Uterus (tissue), 4 donors: ENCODE data around the gene CPZ. TPM values are rescaled to one million over a fixed set of nuclear protein-coding genes. Genes with fewer than 3 reads are reported as not detected.
A peak's percentile ranks its signal among the peaks of the same experiment; 100 is the strongest.

ENCODE experiments used
- DNase-seq, 2 donors: peaks; one replicate each; pipeline ENCODE4 v3.0.0-alpha.2; 2019 to 2020
- H3K27ac ChIP-seq, 2 donors: fragments of 200-600 bp; sonication (generic); 1 replicate in 1 of 2; 2 replicates in 1 of 2; pipeline ENCODE4 v1.5.1; 2016 to 2018
- H3K27me3 ChIP-seq, 2 donors: fragments of 200-600 bp; sonication (generic); one replicate each; pipeline ENCODE4 v1.5.1; 2018 to 2019; ENCODE audit warnings: control low read depth in 1 of 2
- H3K36me3 ChIP-seq, 2 donors: fragments of 200-600 bp; sonication (generic); one replicate each; pipeline ENCODE4 v1.5.1; 2019; ENCODE audit warnings: control low read depth in 1 of 2
- H3K4me1 ChIP-seq, 2 donors: fragments of 200-600 bp; sonication (generic); one replicate each; pipeline ENCODE4 v1.5.1; 2018 to 2019; ENCODE audit warnings: control low read depth in 1 of 2
- H3K4me3 ChIP-seq, 2 donors: fragments of 200-600 bp; sonication (generic); 1 replicate in 1 of 2; 2 replicates in 1 of 2; pipeline ENCODE4 v1.5.1; 2018 to 2019; ENCODE audit warnings: mild to moderate bottlenecking in 1 of 2
- H3K9me3 ChIP-seq, 2 donors: fragments of 200-600 bp; sonication (generic); one replicate each; pipeline ENCODE4 v1.5.1; 2019; ENCODE audit warnings: control low read depth in 1 of 2
- CTCF ChIP-seq, 4 experiments: fragments of 200-600 bp in 2 of 4; fragments of 450-650 bp in 2 of 4; sonication (generic) in 2 of 4; IDR thresholded peaks; one replicate each; pipeline ENCODE4 v1.5.1; 2016 to 2019; ENCODE audit warnings: antibody characterized with exemption in 4 of 4, mild to moderate bottlenecking in 2 of 4, moderate library complexity in 1 of 4
- POLR2A ChIP-seq, 2 donors: fragments of 450-650 bp; IDR thresholded peaks; one replicate each; pipeline ENCODE4 v1.6.1; 2016; ENCODE audit warnings: antibody characterized with exemption in 2 of 2, mild to moderate bottlenecking in 1 of 2, moderate library complexity in 1 of 2
- intact Hi-C: fragments of 100-400 bp; cut with DNase I; formaldehyde crosslinking; loops from one replicate; pipeline ENCODE4 v1.15.1; 2023; ENCODE audit warnings: low total_unique reads
- total RNA-seq, 4 donors: library from RNA; depleted of rRNA in 3 of 4; stranded (reverse); fragments of >200 nt in 3 of 4; gene quantifications; one replicate each; pipeline versions ENCODE4 v1.1.0 to v1.2.4, GENCODE V29; 2014 to 2023
- donor health status: DM: yes; HTN: yes; CAD: no.

CPZ gene
- total RNA-seq, 4 donors from 2014 or later, result 0.29 to 45.8 (median 5.4) TPM

DNA sequence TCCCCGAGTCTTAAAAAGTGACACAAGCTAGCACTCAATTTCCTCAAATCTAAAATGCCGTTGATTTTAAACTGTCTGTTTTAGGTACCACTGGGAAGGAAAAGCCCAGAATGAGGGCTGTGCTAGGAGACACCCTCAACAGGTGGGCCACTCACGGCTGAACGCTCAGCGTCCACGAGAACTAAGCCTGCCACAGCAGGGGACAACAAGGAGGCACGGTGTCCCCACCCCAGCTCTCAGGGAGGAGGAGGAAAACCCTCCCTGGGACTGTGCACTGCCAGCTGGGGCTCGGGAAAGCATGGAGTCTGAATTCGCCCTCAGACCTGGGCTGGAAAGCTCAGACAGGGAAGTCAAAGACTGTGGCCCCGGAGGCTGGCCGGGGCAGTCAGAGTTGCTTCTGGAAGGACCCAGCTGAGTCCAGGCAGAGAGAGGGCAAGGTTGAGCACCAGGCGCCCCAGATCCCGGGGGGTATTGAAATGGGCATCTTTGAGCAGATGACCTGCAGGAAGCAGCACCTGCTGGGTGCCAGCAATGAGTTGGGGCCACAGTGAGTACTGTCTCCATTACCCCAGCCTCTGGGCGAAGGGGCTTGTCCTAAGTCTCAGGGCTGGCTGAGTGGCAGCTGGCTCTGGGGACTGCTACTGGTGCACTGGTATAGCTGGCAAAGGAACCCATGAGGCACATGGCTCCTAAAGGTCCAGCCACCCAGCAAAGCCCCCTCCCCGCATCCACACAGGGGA is 769 bp upstream of the CPZ start:
- no peak for TF ChIP-seq CTCF (IDR thresholded peaks at IDR 0.05)
- intact Hi-C loops, result loop anchor here (10.0 kb wide), 1 partner anchor 127 kb away; no protein-coding TSS in a partner anchor
- Histone ChIP-seq H3K4me1 (peaks cover 0 to 11% of the 10 kb centered on the region in 2 donors), H3K27me3 (no peaks in the 10 kb centered on the region), H3K36me3 (no peaks in the 10 kb centered on the region), H3K27ac (no peak overlapping the region), H3K4me3 (no peak overlapping the region), H3K9me3 (no peaks in the 10 kb centered on the region)
- DNase-seq, result no peak

DNA sequence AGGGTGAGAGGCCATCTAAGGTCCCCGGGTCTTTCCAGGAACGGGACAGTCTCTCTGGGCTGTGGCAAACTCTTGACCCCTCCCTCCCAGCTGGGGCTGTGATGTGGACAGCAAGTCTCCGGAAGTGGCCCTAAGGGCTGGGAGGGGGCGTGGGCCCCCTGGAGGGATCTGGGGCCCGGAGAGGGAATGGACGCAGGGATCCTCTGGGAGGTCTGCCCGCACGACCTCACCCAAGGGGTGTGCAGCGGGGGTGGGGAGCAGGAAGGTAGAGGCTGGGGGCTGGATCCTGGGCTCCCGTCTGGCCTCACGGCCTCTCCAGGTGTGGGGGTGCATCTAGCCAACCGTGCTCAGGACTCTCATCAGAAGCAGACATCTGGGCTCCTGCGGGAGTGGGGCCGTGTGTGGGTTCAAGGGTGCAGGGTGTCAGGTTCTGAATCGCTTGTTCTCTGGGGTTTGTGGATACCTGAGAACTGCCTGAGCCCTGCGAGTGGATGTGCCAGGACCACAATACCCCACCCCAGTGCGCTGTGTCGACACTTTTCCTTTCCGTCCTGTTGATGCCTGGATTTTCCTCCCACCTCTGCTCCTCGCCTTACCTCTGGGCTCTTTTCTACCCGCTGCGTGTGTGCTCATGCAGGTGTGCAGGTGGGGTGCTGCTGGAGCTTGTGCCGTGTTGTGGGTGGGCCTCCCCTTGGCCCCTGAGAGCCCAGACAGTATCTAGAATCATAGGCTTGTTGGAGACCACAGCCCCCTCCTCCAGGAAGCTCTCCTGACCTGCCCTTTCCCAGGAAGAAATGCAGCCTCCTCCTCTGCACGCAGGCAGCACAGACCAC is 915 bp downstream of the CPZ start:
- Histone ChIP-seq H3K27me3 (no peaks in the 10 kb centered on the region), H3K27ac (peak overlapping the region in 1 of 2 donors; percentile 23), H3K36me3 (no peaks in the 10 kb centered on the region), H3K9me3 (no peaks in the 10 kb centered on the region), H3K4me3 (peak overlapping the region; percentile 17 to 45), H3K4me1 (peaks cover 0 to 11% of the 10 kb centered on the region in 2 donors)
- TF ChIP-seq POLR2A (IDR thresholded peaks at IDR 0.05) (no peak), CTCF (IDR thresholded peaks at IDR 0.05) (no peak)
- intact Hi-C loops, result loop anchor here (10.0 kb wide), 1 partner anchor 129 kb away; no protein-coding TSS in a partner anchor
- no peak for DNase-seq

- H3K27me3 ChIP-seq, result no peaks in the 10 kb centered on the region
- peak overlapping the region in 1 of 2 donors; percentile 45 for H3K4me3 ChIP-seq
- H3K36me3 ChIP-seq, result no peaks in the 10 kb centered on the region
- DNase-seq, result peak; percentile 50 to 75
- peaks cover 0 to 11% of the 10 kb centered on the region in 2 donors for H3K4me1 ChIP-seq
- no peaks in the 10 kb centered on the region for H3K9me3 ChIP-seq
- no peak for TF ChIP-seq POLR2A (IDR thresholded peaks at IDR 0.05)
- peak; percentile 57 to 70 (median 62) for TF ChIP-seq CTCF (IDR thresholded peaks at IDR 0.05)
- intact Hi-C loops, result loop anchor here (10.0 kb wide), 1 partner anchor 130 kb away; no protein-coding TSS in a partner anchor
- H3K27ac ChIP-seq, result peak overlapping the region in 1 of 2 donors; percentile 40
Measured at GRCh38 chr4:8594097-8595038, 1.8 kb downstream of the CPZ start.

DNA sequence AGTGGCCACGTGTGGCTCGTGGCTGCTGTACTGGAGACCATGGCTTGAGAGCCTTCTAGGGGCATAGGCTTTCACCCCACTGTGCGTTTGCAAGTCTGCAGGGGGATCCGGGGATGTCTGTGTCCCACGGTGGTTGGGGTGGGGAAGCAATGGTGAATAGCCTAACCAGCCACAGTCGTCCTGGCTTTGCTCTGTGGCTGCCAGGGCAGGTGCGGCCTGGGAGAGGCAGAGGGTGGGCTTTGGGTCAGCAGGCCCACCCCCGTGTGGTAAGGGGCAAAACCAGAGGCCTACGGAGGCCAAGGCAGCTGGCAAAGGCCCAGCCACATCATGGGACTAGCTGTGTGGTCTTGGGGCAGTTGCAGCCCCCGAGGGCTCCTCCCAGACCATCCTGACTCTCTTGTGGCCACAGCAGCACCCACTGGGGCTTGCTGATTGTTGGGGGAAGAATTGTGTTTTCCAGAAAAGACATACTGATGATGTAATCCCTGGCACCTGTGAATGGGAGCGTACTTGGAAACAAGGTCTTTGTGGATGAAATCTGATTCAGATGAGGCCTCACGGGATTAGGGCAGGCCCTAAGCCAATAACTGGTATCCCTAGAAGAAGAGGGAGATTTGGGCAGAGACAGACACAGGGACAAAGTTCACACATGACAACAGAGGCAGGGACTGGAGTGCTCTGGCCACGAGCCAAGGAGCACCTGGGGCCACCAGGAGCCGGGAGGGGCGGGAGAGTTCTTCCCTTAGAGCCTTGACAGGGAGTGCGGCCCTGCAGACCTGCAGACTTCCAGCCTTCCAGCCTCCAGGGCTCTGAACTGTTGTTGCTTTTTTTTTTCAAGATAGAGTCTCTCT is 2.9 kb downstream of the CPZ start:
- no peak for TF ChIP-seq POLR2A (IDR thresholded peaks at IDR 0.05)
- no peak for TF ChIP-seq CTCF (IDR thresholded peaks at IDR 0.05)
- Histone ChIP-seq H3K4me3 (no peak overlapping the region), H3K9me3 (no peaks in the 10 kb centered on the region), H3K27ac (no peak overlapping the region), H3K36me3 (no peaks in the 10 kb centered on the region), H3K27me3 (no peaks in the 10 kb centered on the region), H3K4me1 (peaks cover 0 to 11% of the 10 kb centered on the region in 2 donors)
- DNase-seq, result no peak
- intact Hi-C loops, result loop anchor here (10.0 kb wide), 1 partner anchor 131 kb away; no protein-coding TSS in a partner anchor
